C4-2B (cell line): ENCODE results near the gene KRT76.

Experiments used
- H3K27ac ChIP-seq: fragments of 450-650 bp; 2 replicates; pipeline ENCODE4 v1.5.1; 2017
- CTCF ChIP-seq: fragments of 450-650 bp; conservative IDR thresholded peaks from 2 replicates; pipeline ENCODE4 v1.5.1; 2017; ENCODE audit warnings: mild to moderate bottlenecking
- ZFX ChIP-seq: fragments of 450-650 bp; IDR thresholded peaks from 2 replicates; pipeline ENCODE4 v1.6.1; 2017

Gene KRT76

GRCh38 chr12:52799505-52800211, 22.5 kb upstream of the KRT76 start:
- H3K27ac ChIP-seq: peak overlapping the region; percentile 65; the same call in 1 of the 2 replicates
- no peak for TF ChIP-seq ZFX
- no peak for TF ChIP-seq CTCF

- TF ChIP-seq CTCF (no peak), ZFX (no peak)
- no peak overlapping the region for H3K27ac ChIP-seq
These were observed 21.7 kb upstream of the KRT76 start for GRCh38 chr12:52798671-52799504.

- TF ChIP-seq CTCF: no peak
- no peak for TF ChIP-seq ZFX
- H3K27ac ChIP-seq: no peak overlapping the region
These were observed 21.0 kb upstream of the KRT76 start for GRCh38 chr12:52798003-52798670.

- TF ChIP-seq CTCF: no peak
- TF ChIP-seq ZFX: no peak
- H3K27ac ChIP-seq: no peak overlapping the region
These were observed 20.4 kb upstream of the KRT76 start for GRCh38 chr12:52797529-52797894.

- TF ChIP-seq ZFX: no peak
- TF ChIP-seq CTCF: no peak
- no peak overlapping the region for H3K27ac ChIP-seq
These were observed 19.8 kb upstream of the KRT76 start for GRCh38 chr12:52796839-52797528.

GRCh38 chr12:52796429-52796794, 19.3 kb upstream of the KRT76 start:
- H3K27ac ChIP-seq: no peak overlapping the region
- TF ChIP-seq ZFX (no peak), CTCF (no peak)
